Measurements from ENCODE around the gene ZNF385B.

ZNF385B gene

DNA sequence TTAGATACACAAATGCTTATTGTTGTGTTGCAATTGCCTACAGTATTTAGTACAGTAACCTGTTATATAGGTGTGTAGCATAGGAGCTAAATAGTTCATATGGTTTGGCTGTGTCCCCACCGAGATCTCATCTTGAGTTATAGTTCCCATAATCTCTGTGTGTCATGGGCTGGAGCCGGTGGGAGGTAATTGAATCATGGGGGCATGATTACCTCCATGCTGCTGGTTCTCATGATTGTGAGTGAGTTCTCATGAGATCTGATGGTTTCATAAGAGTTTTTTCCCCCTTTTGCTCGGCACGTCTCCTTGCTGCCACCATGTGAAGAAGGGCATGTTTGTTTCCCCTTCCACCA is 406.3 kb downstream of the ZNF385B start:
- no peak overlapping the region for H3K4me3 ChIP-seq (ENCODE audit: low read length)
- no peaks in the 10 kb centered on the region for H3K36me3 ChIP-seq (ENCODE audit: control insufficient read depth, insufficient read depth, low read length)
- H3K27me3 ChIP-seq (ENCODE audit: control insufficient read depth, insufficient read depth, low read length): no peaks in the 10 kb centered on the region
- no peak overlapping the region for H3K9ac ChIP-seq (ENCODE audit: low read length)
- H3K27ac ChIP-seq (ENCODE audit: low read depth, low read length): no peak overlapping the region
- no peaks in the 10 kb centered on the region for H3K4me1 ChIP-seq (ENCODE audit: control insufficient read depth, insufficient read depth, low read length)

DNA sequence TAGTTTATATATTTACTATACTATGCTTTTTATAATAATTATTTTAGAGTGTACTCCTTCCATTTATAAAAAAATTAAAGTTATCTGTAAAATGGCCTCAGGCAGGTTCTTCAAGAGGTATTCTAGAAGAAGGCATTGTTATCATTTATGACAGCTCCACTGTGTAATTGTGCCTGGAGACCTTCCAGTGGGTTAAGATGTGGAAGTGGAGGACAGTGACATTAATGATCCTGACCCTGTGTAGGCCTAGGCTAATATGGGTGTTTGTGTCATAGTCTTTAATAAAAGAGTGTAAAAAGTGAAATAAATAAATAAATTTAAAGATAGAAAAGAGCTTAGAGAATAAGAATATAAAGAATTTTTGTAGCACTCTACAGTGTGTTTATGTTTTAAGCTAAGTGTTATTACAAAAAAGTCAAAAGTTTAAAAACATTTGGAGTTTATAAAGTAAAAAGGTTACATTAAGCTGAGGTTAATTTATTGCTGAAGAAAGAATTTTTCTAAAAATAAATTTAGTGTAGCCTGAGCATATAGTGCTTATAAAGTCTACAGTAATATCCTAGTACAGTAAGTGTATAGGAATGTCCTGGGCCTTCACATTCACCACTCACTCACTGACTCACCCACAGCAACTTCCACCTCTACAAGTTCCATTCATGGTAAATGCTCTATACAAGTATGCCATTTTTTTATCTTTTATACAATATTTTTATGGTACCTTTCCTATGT is 406.8 kb downstream of the ZNF385B start:
- no peak overlapping the region for H3K9ac ChIP-seq (ENCODE audit: low read length)
- no peaks in the 10 kb centered on the region for H3K4me1 ChIP-seq (ENCODE audit: control insufficient read depth, insufficient read depth, low read length)
- no peaks in the 10 kb centered on the region for H3K36me3 ChIP-seq (ENCODE audit: control insufficient read depth, insufficient read depth, low read length)
- no peaks in the 10 kb centered on the region for H3K27me3 ChIP-seq (ENCODE audit: control insufficient read depth, insufficient read depth, low read length)
- no peak overlapping the region for H3K27ac ChIP-seq (ENCODE audit: low read depth, low read length)
- H3K4me3 ChIP-seq (ENCODE audit: low read length): no peak overlapping the region

DNA sequence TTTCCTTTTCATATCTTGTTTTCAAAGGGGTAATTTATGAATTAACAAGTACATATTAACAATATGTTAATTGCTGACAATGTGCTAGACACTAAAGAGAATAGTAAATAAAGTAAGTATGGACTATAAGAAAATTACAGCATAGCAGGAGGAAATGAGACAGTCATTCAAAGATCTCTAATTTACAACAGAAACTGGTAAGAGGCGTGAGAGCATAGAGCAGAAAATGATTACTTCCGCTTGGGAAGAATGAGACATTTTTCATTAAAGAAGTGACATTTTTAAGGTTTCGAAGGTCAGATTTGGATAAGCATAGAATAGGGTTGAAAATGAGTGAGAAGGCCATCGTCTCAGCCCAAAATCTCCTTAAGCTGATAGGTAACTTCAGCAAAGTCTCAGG is 412.4 kb downstream of the ZNF385B start:
- Histone ChIP-seq H3K4me3 (ENCODE audit: low read length) (no peak overlapping the region), H3K9ac (ENCODE audit: low read length) (no peak overlapping the region), H3K36me3 (ENCODE audit: control insufficient read depth, insufficient read depth, low read length) (no peaks in the 10 kb centered on the region), H3K4me1 (ENCODE audit: control insufficient read depth, insufficient read depth, low read length) (no peaks in the 10 kb centered on the region), H3K27ac (ENCODE audit: low read depth, low read length) (no peak overlapping the region), H3K27me3 (ENCODE audit: control insufficient read depth, insufficient read depth, low read length) (no peaks in the 10 kb centered on the region)

DNA sequence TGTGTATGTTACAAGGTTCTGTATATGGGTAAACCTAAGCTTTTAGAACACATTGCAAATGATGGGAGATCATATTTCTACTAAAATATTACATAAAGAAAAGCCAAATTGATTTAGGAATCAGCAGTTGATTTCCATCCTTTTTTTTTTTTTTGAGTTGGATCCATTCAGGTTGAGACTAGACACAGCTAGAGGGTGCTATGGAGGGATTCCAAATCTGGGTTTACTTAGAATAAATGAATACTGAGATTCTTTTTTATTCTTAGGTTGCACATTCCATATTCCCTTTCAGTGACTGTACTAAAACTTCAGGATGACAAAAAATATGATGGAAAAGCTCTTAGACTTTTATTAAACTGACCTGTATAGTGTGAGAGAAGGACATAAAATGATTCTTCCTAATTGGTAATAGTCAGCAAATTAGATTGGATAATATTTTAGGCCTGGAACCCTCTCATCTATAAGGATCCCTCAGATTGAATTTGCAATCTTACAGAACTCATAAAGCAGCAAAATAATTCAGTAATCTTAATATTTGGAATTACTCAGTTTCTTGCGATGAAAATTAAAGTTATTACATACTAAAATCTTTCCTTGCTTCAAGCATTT is 413.5 kb downstream of the ZNF385B start:
- Histone ChIP-seq H3K9ac (ENCODE audit: low read length) (no peak overlapping the region), H3K27me3 (ENCODE audit: control insufficient read depth, insufficient read depth, low read length) (no peaks in the 10 kb centered on the region), H3K36me3 (ENCODE audit: control insufficient read depth, insufficient read depth, low read length) (no peaks in the 10 kb centered on the region), H3K4me1 (ENCODE audit: control insufficient read depth, insufficient read depth, low read length) (no peaks in the 10 kb centered on the region), H3K27ac (ENCODE audit: low read depth, low read length) (no peak overlapping the region), H3K4me3 (ENCODE audit: low read length) (no peak overlapping the region)

DNA sequence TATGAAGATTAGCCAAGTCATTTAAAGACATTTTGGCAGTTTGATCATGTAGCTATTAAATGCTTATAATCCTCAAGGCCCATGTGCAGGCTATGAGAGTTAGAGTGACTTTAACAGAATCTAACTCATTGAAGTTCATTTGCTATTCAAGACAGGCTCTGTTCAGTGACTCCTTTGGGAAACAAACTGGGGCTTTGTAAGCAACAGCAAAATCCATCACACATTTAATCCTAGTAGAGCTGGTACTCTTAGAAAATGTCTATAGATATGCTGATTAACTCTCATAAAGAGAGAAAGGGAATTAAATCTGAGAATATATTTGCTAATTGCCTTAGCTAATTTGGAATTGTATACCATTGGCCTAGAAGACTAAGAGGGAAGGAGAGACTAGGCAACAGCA is 414.0 kb downstream of the ZNF385B start:
- no peak overlapping the region for H3K9ac ChIP-seq (ENCODE audit: low read length)
- H3K27ac ChIP-seq (ENCODE audit: low read depth, low read length): no peak overlapping the region
- H3K27me3 ChIP-seq (ENCODE audit: control insufficient read depth, insufficient read depth, low read length): no peaks in the 10 kb centered on the region
- H3K4me3 ChIP-seq (ENCODE audit: low read length): no peak overlapping the region
- no peaks in the 10 kb centered on the region for H3K36me3 ChIP-seq (ENCODE audit: control insufficient read depth, insufficient read depth, low read length)
- H3K4me1 ChIP-seq (ENCODE audit: control insufficient read depth, insufficient read depth, low read length): no peaks in the 10 kb centered on the region

DNA sequence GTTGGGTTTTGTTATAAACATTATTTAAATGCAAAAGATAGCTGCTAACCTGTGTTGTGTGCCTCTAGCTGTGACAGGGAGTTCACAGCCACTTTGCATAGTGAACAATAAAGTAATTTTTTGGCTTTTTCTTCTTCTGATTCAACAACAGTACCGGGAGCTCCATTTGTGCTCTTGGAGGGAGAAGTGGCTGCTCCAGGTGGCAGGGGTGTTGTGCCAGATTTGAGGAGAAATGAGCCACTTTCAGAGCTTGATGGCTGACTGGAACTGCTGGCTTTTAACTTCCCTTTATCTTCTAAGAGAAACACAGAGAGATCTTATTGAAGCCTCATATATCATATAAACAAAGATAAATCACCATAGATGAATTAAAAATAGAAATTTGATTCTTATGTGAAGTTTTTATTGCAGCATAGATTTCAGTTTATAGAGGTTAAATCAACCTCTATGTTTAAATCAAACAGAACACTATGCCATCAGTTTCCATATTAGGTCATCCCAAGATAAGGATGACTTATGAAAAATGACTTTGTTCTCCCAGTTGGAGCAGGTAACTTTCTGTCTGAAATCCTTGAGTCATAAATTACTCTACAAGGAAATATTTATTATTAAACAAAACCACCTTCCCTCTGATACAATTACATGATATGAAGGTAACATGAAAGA is 414.8 kb downstream of the ZNF385B start:
- Histone ChIP-seq H3K9ac (ENCODE audit: low read length) (no peak overlapping the region), H3K4me1 (ENCODE audit: control insufficient read depth, insufficient read depth, low read length) (no peaks in the 10 kb centered on the region), H3K4me3 (ENCODE audit: low read length) (no peak overlapping the region), H3K27ac (ENCODE audit: low read depth, low read length) (no peak overlapping the region), H3K27me3 (ENCODE audit: control insufficient read depth, insufficient read depth, low read length) (no peaks in the 10 kb centered on the region), H3K36me3 (ENCODE audit: control insufficient read depth, insufficient read depth, low read length) (no peaks in the 10 kb centered on the region)

DNA sequence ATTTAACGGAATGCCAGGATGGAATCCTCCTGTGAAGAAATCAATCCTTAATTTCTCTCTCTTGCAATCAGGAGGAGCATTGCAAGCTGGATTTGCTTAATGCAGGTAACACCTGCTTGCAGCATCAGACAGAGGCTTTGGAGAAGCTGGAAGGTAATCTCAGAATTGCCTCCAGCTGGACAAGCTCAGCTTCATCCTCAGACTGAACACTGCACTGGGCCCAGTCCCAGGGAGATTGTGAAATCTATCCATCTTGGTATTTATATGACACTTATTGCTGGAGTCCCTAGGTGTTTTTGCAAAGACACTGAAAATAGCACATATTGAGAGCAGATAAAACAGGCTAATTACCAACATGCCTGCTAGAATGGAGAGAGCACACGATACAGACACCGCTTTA is 417.4 kb downstream of the ZNF385B start:
- no peaks in the 10 kb centered on the region for H3K36me3 ChIP-seq (ENCODE audit: control insufficient read depth, insufficient read depth, low read length)
- no peaks in the 10 kb centered on the region for H3K27me3 ChIP-seq (ENCODE audit: control insufficient read depth, insufficient read depth, low read length)
- no peak overlapping the region for H3K9ac ChIP-seq (ENCODE audit: low read length)
- no peaks in the 10 kb centered on the region for H3K4me1 ChIP-seq (ENCODE audit: control insufficient read depth, insufficient read depth, low read length)
- H3K27ac ChIP-seq (ENCODE audit: low read depth, low read length): no peak overlapping the region
- H3K4me3 ChIP-seq (ENCODE audit: low read length): no peak overlapping the region

DNA sequence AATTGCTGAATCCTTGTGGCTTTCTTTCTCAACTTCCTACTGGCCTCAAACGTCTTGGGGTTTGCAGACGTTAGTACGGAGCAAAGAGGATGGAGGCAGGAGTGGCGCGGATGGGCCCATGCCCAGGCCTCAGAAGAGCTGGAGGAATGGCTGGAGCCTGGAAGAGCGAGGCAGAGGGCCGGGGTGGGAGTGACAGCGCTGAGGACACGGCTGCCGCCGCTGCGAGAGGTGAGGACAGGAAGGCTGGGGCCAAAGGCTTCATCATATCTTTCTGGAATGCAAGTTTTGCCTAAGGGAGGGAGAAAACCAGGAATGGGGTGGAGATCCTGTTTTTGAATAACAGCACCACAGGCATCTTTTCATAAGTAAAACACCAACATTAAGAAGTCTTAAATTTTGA is 418.2 kb downstream of the ZNF385B start:
- Histone ChIP-seq H3K27ac (ENCODE audit: low read depth, low read length) (no peak overlapping the region), H3K4me3 (ENCODE audit: low read length) (no peak overlapping the region), H3K4me1 (ENCODE audit: control insufficient read depth, insufficient read depth, low read length) (no peaks in the 10 kb centered on the region)

DNA sequence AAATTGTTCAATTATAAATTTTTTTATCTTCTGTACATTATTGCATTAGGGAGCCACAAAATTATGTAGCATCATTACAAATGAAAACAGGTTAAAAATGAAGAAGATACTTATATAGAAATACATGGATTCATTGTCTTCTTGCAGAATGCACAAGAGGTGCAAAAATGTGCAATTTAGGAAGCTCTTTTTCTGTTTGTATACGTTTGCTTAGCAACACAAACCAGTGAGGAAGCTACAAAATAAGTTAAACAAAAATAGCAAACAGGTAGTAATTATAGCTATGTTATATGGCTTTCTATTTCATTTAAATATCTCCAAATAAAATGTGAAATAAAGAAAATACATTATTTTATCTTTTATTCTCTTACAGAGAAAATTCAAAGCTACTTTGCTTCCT is 419.2 kb downstream of the ZNF385B start:
- Histone ChIP-seq H3K4me3 (ENCODE audit: low read length) (no peak overlapping the region), H3K4me1 (ENCODE audit: control insufficient read depth, insufficient read depth, low read length) (no peaks in the 10 kb centered on the region), H3K27me3 (ENCODE audit: control insufficient read depth, insufficient read depth, low read length) (no peaks in the 10 kb centered on the region), H3K27ac (ENCODE audit: low read depth, low read length) (no peak overlapping the region), H3K36me3 (ENCODE audit: control insufficient read depth, insufficient read depth, low read length) (no peaks in the 10 kb centered on the region), H3K9ac (ENCODE audit: low read length) (no peak overlapping the region)

More for the DNA sequence above, 418.2 kb downstream of the ZNF385B start:
- no peaks in the 10 kb centered on the region for H3K27me3 ChIP-seq (ENCODE audit: control insufficient read depth, insufficient read depth, low read length)
- no peaks in the 10 kb centered on the region for H3K36me3 ChIP-seq (ENCODE audit: control insufficient read depth, insufficient read depth, low read length)
- no peak overlapping the region for H3K9ac ChIP-seq (ENCODE audit: low read length)

DNA sequence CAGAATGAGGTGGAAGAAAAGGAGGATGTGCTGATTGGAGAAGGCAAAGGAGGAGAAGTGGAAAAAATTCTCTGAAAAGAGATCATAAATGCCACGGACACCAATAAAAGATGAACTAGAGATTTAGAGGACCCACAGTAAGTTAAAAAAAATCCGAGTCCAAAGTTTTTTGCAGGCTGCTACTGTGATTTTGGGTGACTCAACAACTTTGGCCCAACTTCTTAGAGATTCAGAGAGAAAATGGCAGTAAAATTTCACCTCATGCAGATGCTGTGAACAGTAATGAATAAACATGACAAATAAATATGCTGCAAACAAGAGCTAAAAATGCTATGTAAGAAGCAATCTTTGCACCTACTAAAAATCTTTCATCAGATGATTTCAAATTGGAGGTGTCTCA is 419.9 kb downstream of the ZNF385B start:
- no peak overlapping the region for H3K9ac ChIP-seq (ENCODE audit: low read length)
- H3K27ac ChIP-seq (ENCODE audit: low read depth, low read length): no peak overlapping the region
- no peak overlapping the region for H3K4me3 ChIP-seq (ENCODE audit: low read length)
- no peaks in the 10 kb centered on the region for H3K36me3 ChIP-seq (ENCODE audit: control insufficient read depth, insufficient read depth, low read length)
- H3K4me1 ChIP-seq (ENCODE audit: control insufficient read depth, insufficient read depth, low read length): no peaks in the 10 kb centered on the region
- no peaks in the 10 kb centered on the region for H3K27me3 ChIP-seq (ENCODE audit: control insufficient read depth, insufficient read depth, low read length)

DNA sequence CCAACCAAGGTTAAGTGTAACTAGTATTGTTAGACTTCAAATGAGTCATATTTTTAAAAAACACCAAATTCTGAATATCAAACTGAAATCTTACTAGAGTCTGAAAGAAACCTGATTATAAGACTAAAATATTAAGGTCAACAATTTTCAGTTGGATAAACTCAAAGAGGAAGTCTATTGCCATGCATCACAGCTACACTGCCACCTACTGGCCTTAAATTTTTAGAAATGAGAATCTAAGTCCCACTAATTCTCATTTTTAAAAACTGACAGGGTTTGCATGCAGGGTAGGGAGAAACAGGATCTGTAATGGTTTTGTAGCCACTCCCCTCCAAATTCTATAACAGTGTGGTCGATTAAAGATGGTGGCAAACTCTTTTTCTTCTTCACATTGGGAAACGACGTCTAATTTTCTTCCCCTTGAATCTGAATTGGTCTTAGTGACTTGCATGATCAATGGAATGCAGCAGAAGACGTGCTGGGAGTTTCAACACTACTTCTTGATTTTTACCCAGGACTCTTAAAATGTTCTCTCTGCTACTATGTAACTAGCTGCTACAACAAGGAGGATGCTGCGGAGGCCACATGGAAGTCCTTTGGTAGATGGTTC is 420.7 kb downstream of the ZNF385B start:
- H3K4me3 ChIP-seq (ENCODE audit: low read length): no peak overlapping the region
- H3K36me3 ChIP-seq (ENCODE audit: control insufficient read depth, insufficient read depth, low read length): no peaks in the 10 kb centered on the region
- no peaks in the 10 kb centered on the region for H3K27me3 ChIP-seq (ENCODE audit: control insufficient read depth, insufficient read depth, low read length)
- H3K4me1 ChIP-seq (ENCODE audit: control insufficient read depth, insufficient read depth, low read length): no peaks in the 10 kb centered on the region
- no peak overlapping the region for H3K9ac ChIP-seq (ENCODE audit: low read length)
- H3K27ac ChIP-seq (ENCODE audit: low read depth, low read length): no peak overlapping the region

DNA sequence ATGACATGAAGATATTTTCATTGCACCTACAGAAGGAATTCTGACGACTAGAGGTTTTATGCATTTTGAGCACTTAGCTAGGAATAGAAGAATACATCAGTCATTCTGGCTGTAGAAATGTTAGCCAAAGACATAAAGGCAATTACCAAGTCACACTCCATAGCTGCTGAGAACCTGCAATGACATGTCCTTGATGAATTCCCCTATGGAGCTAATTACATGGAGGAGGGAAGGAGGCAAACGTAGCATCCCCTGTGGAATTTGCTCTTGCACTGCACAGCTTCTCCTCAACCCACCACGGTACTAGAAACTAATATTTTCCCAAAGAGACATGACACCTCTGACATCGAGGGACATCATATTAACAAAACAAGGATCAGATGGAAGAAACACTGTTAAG is 422.8 kb downstream of the ZNF385B start:
- Histone ChIP-seq H3K27ac (ENCODE audit: low read depth, low read length) (no peak overlapping the region), H3K9ac (ENCODE audit: low read length) (no peak overlapping the region), H3K36me3 (ENCODE audit: control insufficient read depth, insufficient read depth, low read length) (no peaks in the 10 kb centered on the region), H3K4me3 (ENCODE audit: low read length) (no peak overlapping the region), H3K4me1 (ENCODE audit: control insufficient read depth, insufficient read depth, low read length) (no peaks in the 10 kb centered on the region), H3K27me3 (ENCODE audit: control insufficient read depth, insufficient read depth, low read length) (no peaks in the 10 kb centered on the region)
